Stimulated activated naive B cell treated with anti-CD40 and anti-IgM and Interleukin-4, amounts not matched to agents 10 μg/mL and 1 μg/mL and 100 μg/mL, for 72 hours (primary cell): ENCODE data around the gene LYSMD4.
"Not testable (repeated sequence)": the region's sequence is repeated elsewhere in the genome, so short reads cannot be mapped to it uniquely, and the experiment has no call there.

ENCODE experiments used
- ATAC-seq, 2 donors: fragments of 150-1000 bp; cut with Tn5 transposase; replicated peaks; 2 replicates each; pipeline ENCODE4 v1.10.0; 2021; ENCODE audit warnings: moderate library complexity in 1 of 2
- DNase-seq: peaks from one replicate; pipeline ENCODE4 v3.0.0; 2021
- H3K27ac Mint-ChIP-seq: one replicate; pipeline ENCODE4 v1.8.0; 2022; ENCODE audit warnings: mild to moderate bottlenecking, mixed read lengths
- H3K27me3 Mint-ChIP-seq, 2 donors: one replicate each; pipeline ENCODE4 v1.8.0; 2022; ENCODE audit warnings: mixed read lengths in 2 of 2
- H3K36me3 Mint-ChIP-seq, 2 donors: one replicate each; pipeline ENCODE4 v1.8.0; 2022; ENCODE audit warnings: mixed read lengths in 2 of 2, mild to moderate bottlenecking in 1 of 2
- H3K4me1 Mint-ChIP-seq, 2 donors: one replicate each; pipeline ENCODE4 v1.8.0; 2022; ENCODE audit warnings: mixed read lengths in 2 of 2, mild to moderate bottlenecking in 1 of 2
- H3K4me3 Mint-ChIP-seq, 2 donors: one replicate each; pipeline ENCODE4 v1.8.0; 2022; ENCODE audit warnings: mild to moderate bottlenecking in 2 of 2, mixed read lengths in 2 of 2, moderate library complexity in 1 of 2
- H3K9me3 Mint-ChIP-seq, 2 donors: one replicate each; pipeline ENCODE4 v1.8.0; 2022; ENCODE audit warnings: mixed read lengths in 2 of 2, mild to moderate bottlenecking in 1 of 2

LYSMD4 gene

GRCh38 chr15:99738021-99738847, 5.0 kb upstream of the LYSMD4 start:
- DNase-seq (no peak), ATAC-seq (no peak)
- Mint-ChIP-seq H3K9me3 (peaks cover 0 to 2% of the 10 kb centered on the region in 2 donors), H3K27me3 (no peaks in the 10 kb centered on the region), H3K4me1 (peaks cover 3 to 11% of the 10 kb centered on the region in 2 donors), H3K4me3 (no peak overlapping the region), H3K36me3 (peaks cover 0 to 3% of the 10 kb centered on the region in 2 donors), H3K27ac (no peak overlapping the region)

DNA sequence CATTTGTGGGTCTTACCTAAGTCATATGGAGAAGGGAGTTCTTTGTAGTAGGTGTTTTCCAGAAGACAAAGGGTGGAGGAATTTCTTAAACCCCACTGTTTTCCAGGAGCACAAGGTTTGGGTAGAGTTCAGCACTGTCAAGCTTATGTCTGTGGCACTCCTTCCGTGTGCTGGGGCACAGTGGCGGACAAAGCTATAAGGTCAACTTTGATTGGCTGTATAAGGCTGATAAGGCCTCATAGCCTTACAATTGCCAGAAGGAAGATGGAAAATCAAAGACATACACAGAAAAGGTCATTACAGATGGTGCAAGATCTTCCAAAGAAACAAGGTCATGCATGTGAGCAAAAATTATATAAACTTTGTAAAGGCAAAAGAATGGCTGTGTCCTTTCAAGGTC, 3.5 kb upstream of the LYSMD4 start:
- Mint-ChIP-seq H3K9me3 (peaks cover 0 to 2% of the 10 kb centered on the region in 2 donors), H3K27me3 (no peaks in the 10 kb centered on the region), H3K36me3 (peaks cover 0 to 3% of the 10 kb centered on the region in 2 donors), H3K4me3 (no peak overlapping the region), H3K4me1 (peaks cover 8 to 16% of the 10 kb centered on the region in 2 donors), H3K27ac (no peak overlapping the region)
- DNase-seq (no peak), ATAC-seq (no peak)

GRCh38 chr15:99735868-99736267, 2.6 kb upstream of the LYSMD4 start:
- H3K9me3 Mint-ChIP-seq: peaks cover 0 to 2% of the 10 kb centered on the region in 2 donors
- H3K36me3 Mint-ChIP-seq: peaks cover 3 to 7% of the 10 kb centered on the region in 2 donors
- no peak for DNase-seq
- H3K4me1 Mint-ChIP-seq: peaks cover 8 to 16% of the 10 kb centered on the region in 2 donors
- H3K27me3 Mint-ChIP-seq: no peaks in the 10 kb centered on the region
- H3K27ac Mint-ChIP-seq: no peak overlapping the region
- ATAC-seq: no peak
- no peak overlapping the region for H3K4me3 Mint-ChIP-seq

GRCh38 chr15:99734575-99734974, 1.3 kb upstream of the LYSMD4 start:
- ATAC-seq (no peak), DNase-seq (no peak)
- Mint-ChIP-seq H3K27ac (no peak overlapping the region), H3K9me3 (peaks cover 0 to 2% of the 10 kb centered on the region in 2 donors), H3K4me1 (peaks cover 8 to 16% of the 10 kb centered on the region in 2 donors), H3K4me3 (no peak overlapping the region), H3K27me3 (no peaks in the 10 kb centered on the region), H3K36me3 (peaks cover 5 to 11% of the 10 kb centered on the region in 2 donors)

- peak overlapping the region; percentile 87 to 88 for H3K4me3 Mint-ChIP-seq
- H3K27me3 Mint-ChIP-seq, ATAC-seq, H3K9me3 Mint-ChIP-seq, DNase-seq: not testable (repeated sequence)
- peaks cover 8 to 16% of the 10 kb centered on the region in 2 donors for H3K4me1 Mint-ChIP-seq
- peaks cover 5 to 11% of the 10 kb centered on the region in 2 donors for H3K36me3 Mint-ChIP-seq
- peak overlapping the region; percentile 97 for H3K27ac Mint-ChIP-seq
Measured at GRCh38 chr15:99734040-99734291, 729 bp upstream of the LYSMD4 start.

- DNase-seq (no peak), ATAC-seq (peak; percentile 47 to 52)
- no peak overlapping the region for H3K27ac Mint-ChIP-seq
- no peaks in the 10 kb centered on the region for H3K27me3 Mint-ChIP-seq
- H3K4me3 Mint-ChIP-seq: peak overlapping the region; percentile 63 to 88
- H3K4me1 Mint-ChIP-seq: peaks cover 8 to 16% of the 10 kb centered on the region in 2 donors
- H3K36me3 Mint-ChIP-seq: peaks cover 5 to 15% of the 10 kb centered on the region in 2 donors
- peaks cover 0 to 2% of the 10 kb centered on the region in 2 donors for H3K9me3 Mint-ChIP-seq
Measured at GRCh38 chr15:99732751-99733267, 428 bp downstream of the LYSMD4 start.

DNA sequence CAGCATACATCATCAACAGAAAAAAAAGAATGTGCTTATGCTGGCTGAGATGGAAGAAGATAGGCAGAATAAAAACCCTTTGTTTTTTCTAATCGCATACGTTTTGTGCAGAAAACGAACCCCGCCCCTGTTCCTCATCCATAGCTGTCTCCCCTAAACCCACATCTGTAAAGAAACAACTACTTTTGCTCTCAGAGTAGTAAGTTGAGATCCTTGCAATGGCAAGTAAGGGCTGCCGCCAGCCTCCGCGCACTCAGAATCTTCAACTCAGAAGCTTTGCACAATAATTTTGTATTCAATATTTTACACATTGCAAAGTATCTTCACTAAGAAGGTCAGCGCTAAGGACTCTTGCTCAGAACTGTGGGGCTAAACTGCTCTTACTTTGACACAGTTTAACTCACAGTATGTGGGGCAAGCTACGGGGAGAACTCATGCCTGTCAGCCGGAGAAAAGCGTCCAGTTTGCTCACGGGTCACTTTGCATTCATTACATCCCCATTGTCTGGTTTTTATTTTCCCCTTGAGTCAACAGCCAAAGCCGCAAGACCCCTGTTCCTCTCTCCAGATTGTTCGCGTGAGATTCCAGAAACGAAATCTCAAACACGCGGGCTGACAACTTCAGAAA, 1.0 kb downstream of the LYSMD4 start:
- peaks cover 0 to 2% of the 10 kb centered on the region in 2 donors for H3K9me3 Mint-ChIP-seq
- no peak overlapping the region for H3K27ac Mint-ChIP-seq
- peaks cover 8 to 16% of the 10 kb centered on the region in 2 donors for H3K4me1 Mint-ChIP-seq

DNA sequence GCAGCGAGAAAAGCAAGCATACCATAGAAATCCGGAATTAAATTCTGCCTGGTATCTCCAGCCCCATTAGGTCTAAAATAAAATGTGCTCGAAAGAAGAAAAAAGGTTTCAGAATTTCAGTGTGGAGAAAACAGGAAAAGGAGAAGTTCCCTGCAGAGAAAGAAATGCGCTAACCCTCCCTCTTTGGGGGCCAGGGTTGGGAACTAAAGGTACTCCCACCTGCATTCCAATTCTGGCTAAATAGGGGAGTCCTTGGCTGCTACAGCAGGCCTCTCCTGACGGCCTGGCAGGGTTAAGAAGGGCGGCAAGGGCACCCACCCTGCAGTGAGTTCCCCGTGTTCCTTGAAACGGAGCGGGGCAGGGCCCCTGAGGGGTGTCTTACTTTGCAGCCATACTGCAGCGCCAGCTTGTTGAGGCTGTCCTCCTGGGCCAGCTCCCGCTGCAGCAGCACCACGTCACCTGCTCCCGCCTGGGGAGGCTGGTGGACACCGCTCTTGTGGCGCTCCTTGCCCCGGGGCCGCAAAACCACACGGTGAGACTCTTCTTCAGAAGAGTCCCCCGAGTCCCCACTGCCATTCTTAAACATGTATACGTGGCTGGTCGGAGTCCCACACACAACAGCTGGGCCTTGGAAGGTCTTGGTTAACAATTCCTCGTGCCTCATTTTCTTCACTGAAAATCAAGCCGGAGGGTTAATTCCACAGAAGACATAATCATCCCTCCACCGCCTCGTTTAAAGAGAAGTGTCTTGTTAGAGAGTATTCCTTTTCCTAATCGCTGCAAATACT, 1.7 kb downstream of the LYSMD4 start:
- no peak for DNase-seq
- Mint-ChIP-seq H3K27ac (no peak overlapping the region), H3K9me3 (peaks cover 0 to 2% of the 10 kb centered on the region in 2 donors), H3K36me3 (peaks cover 5 to 15% of the 10 kb centered on the region in 2 donors), H3K27me3 (no peaks in the 10 kb centered on the region), H3K4me3 (peak overlapping the region in 1 of 2 donors; percentile 16), H3K4me1 (peaks cover 8 to 16% of the 10 kb centered on the region in 2 donors)
- ATAC-seq: no peak

More for the DNA sequence above, 1.0 kb downstream of the LYSMD4 start:
- DNase-seq (no peak), ATAC-seq (no peak)
- peak overlapping the region; percentile 57 to 88 for H3K4me3 Mint-ChIP-seq
- H3K36me3 Mint-ChIP-seq: peaks cover 5 to 15% of the 10 kb centered on the region in 2 donors
- no peaks in the 10 kb centered on the region for H3K27me3 Mint-ChIP-seq

DNA sequence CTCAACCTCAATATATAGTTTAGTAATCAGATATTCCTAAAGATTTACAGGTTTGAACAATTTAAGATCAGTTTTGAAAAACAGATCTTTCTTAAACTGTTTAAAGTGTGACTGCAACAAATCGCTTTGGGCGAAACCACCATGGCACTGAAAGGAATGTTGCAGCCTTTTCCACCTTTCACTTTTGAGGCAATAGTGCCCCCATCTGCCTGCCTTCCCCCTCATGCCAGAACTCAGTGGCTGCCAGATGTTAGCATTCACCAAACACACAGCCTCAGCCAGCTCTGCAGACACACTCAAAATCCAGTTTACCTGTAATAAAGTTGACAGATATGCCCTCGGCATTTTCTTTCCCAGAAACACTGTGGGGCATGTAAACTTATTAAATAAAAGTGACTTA, 3.3 kb downstream of the LYSMD4 start:
- Mint-ChIP-seq H3K4me3 (no peak overlapping the region), H3K9me3 (peaks cover 0 to 4% of the 10 kb centered on the region in 2 donors), H3K27me3 (no peaks in the 10 kb centered on the region), H3K4me1 (peaks cover 8 to 12% of the 10 kb centered on the region in 2 donors), H3K36me3 (peaks cover 7 to 20% of the 10 kb centered on the region in 2 donors), H3K27ac (no peak overlapping the region)
- ATAC-seq (no peak), DNase-seq (no peak)

DNA sequence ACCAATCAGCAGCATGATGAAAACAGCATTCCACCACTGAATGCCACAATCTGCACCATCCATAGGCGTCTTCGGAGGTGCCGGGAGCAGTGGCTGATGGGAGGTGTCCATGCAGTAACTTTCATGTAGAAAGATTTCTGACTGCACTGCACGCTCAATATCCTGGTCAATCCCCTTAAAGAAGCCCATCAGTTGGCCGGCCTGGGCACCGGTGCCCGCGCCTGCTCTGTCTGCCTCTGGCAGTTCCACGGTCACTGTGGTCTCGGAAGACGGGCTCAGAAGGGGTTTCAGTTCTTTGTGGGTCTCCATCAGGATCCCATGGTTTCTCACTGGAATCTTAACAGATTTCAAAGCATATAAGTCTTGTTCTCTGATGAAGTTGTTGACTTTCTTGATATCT, 3.9 kb downstream of the LYSMD4 start:
- Mint-ChIP-seq H3K36me3 (peaks cover 7 to 20% of the 10 kb centered on the region in 2 donors), H3K9me3 (peaks cover 0 to 4% of the 10 kb centered on the region in 2 donors), H3K27ac (no peak overlapping the region), H3K27me3 (no peaks in the 10 kb centered on the region), H3K4me1 (peaks cover 8 to 12% of the 10 kb centered on the region in 2 donors), H3K4me3 (no peak overlapping the region)
- DNase-seq: no peak
- ATAC-seq: no peak

DNA sequence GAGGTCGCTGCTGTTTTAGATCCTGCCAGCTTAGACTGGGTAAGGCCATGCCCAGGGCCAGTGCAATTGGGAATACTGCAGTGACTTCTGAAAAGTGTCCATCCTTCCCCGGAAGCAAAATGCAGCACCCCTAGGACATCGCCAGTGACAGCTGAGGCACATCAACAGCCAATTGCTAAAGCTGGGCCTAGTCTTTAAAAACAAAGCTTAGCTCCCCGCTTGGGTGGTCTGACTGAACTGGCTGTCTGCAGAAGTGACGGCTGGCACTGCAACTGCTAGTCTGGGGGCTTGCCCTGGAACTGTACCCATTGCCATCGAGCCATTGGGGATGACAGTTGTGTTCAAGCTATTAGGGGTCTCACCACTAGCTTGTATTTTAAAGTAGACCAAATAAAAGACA, 4.3 kb downstream of the LYSMD4 start:
- Mint-ChIP-seq H3K27ac (no peak overlapping the region), H3K4me1 (peaks cover 8 to 11% of the 10 kb centered on the region in 2 donors), H3K36me3 (peaks cover 7 to 20% of the 10 kb centered on the region in 2 donors), H3K27me3 (no peaks in the 10 kb centered on the region), H3K9me3 (peaks cover 0 to 4% of the 10 kb centered on the region in 2 donors), H3K4me3 (no peak overlapping the region)
- no peak for ATAC-seq
- DNase-seq: no peak

- no peaks in the 10 kb centered on the region for H3K27me3 Mint-ChIP-seq
- H3K4me1 Mint-ChIP-seq: peaks cover 6 to 8% of the 10 kb centered on the region in 2 donors
- H3K36me3 Mint-ChIP-seq: peaks cover 7 to 17% of the 10 kb centered on the region in 2 donors
- no peak overlapping the region for H3K27ac Mint-ChIP-seq
- H3K9me3 Mint-ChIP-seq: peaks cover 0 to 2% of the 10 kb centered on the region in 2 donors
- DNase-seq (no peak), ATAC-seq (no peak)
- H3K4me3 Mint-ChIP-seq: no peak overlapping the region
Measured at GRCh38 chr15:99727733-99728132, 5.5 kb downstream of the LYSMD4 start.

GRCh38 chr15:99727330-99727729, 5.9 kb downstream of the LYSMD4 start:
- Mint-ChIP-seq H3K9me3 (peaks cover 0 to 2% of the 10 kb centered on the region in 2 donors), H3K36me3 (peaks cover 7 to 17% of the 10 kb centered on the region in 2 donors), H3K27me3 (no peaks in the 10 kb centered on the region), H3K27ac (no peak overlapping the region), H3K4me3 (no peak overlapping the region), H3K4me1 (peaks cover 4 to 7% of the 10 kb centered on the region in 2 donors)
- ATAC-seq: no peak
- DNase-seq: no peak

- no peaks in the 10 kb centered on the region for H3K27me3 Mint-ChIP-seq
- no peak overlapping the region for H3K4me3 Mint-ChIP-seq
Measured at GRCh38 chr15:99726333-99726732, 6.9 kb downstream of the LYSMD4 start.

More at GRCh38 chr15:99726333-99726732, 6.9 kb downstream of the LYSMD4 start:
- peaks cover 11 to 24% of the 10 kb centered on the region in 2 donors for H3K36me3 Mint-ChIP-seq
- DNase-seq: no peak
- peaks cover 0 to 2% of the 10 kb centered on the region in 2 donors for H3K9me3 Mint-ChIP-seq
- peaks cover 0 to 6% of the 10 kb centered on the region in 2 donors for H3K4me1 Mint-ChIP-seq
- ATAC-seq: no peak
- H3K27ac Mint-ChIP-seq: no peak overlapping the region
